Activated naive CD4-positive, alpha-beta T cell treated with anti-CD3 and anti-CD28 coated beads, Interleukin-2, amount 10 ng/mL, durations not matched to agents 7 days and 5 days (primary cell): ENCODE results near the gene CTNNA2.

Experiments
- CTCF ChIA-PET: fragments of 350-600 bp; sonication (Branson Sonifier 250); formaldehyde crosslinking; loops from one replicate; lab custom pipeline; 2021; ENCODE audit warnings: antibody characterized with exemption; lab: Charles Lee
- DNase-seq: peaks from one replicate; pipeline ENCODE4 v3.0.0-alpha.2; 2020
- H3K27ac Mint-ChIP-seq: one replicate; pipeline ENCODE4 v1.8.0; 2021; ENCODE audit warnings: mild to moderate bottlenecking, moderate library complexity, mixed read lengths
- H3K27me3 Mint-ChIP-seq: one replicate; pipeline ENCODE4 v1.8.0; 2021; ENCODE audit warnings: mild to moderate bottlenecking, mixed read lengths
- H3K36me3 Mint-ChIP-seq: one replicate; pipeline ENCODE4 v1.8.0; 2021; ENCODE audit warnings: mixed read lengths
- H3K4me1 Mint-ChIP-seq: one replicate; pipeline ENCODE4 v1.8.0; 2021; ENCODE audit warnings: mixed read lengths
- H3K4me3 Mint-ChIP-seq: one replicate; pipeline ENCODE4 v1.8.0; 2021; ENCODE audit warnings: mild to moderate bottlenecking, moderate library complexity, mixed read lengths
- H3K9me3 Mint-ChIP-seq: one replicate; pipeline ENCODE4 v1.8.0; 2021; ENCODE audit warnings: mixed read lengths

CTNNA2 gene

GRCh38 chr2:80473069-80473468 lies 960.2 kb downstream of the CTNNA2 start:
- H3K4me1 Mint-ChIP-seq, result no peaks in the 10 kb centered on the region
- no peak overlapping the region for H3K4me3 Mint-ChIP-seq
- CTCF ChIA-PET, result no interaction called here
- H3K27ac Mint-ChIP-seq, result no peak overlapping the region
- H3K9me3 Mint-ChIP-seq, result peaks cover 16% of the 10 kb centered on the region
- H3K27me3 Mint-ChIP-seq, result no peaks in the 10 kb centered on the region
- no peaks in the 10 kb centered on the region for H3K36me3 Mint-ChIP-seq
- DNase-seq, result no peak

GRCh38 chr2:80473796-80474195 lies 960.9 kb downstream of the CTNNA2 start:
- CTCF ChIA-PET, result no interaction called here
- Mint-ChIP-seq H3K36me3 (no peaks in the 10 kb centered on the region), H3K9me3 (peaks cover 18% of the 10 kb centered on the region), H3K27me3 (no peaks in the 10 kb centered on the region), H3K27ac (no peak overlapping the region), H3K4me1 (no peaks in the 10 kb centered on the region), H3K4me3 (no peak overlapping the region)
- DNase-seq, result no peak

- Mint-ChIP-seq H3K27ac (no peak overlapping the region), H3K4me1 (no peaks in the 10 kb centered on the region), H3K27me3 (no peaks in the 10 kb centered on the region), H3K36me3 (no peaks in the 10 kb centered on the region), H3K4me3 (no peak overlapping the region), H3K9me3 (peaks cover 13% of the 10 kb centered on the region)
- CTCF ChIA-PET, result no interaction called here
- no peak for DNase-seq
These were observed 963.1 kb downstream of the CTNNA2 start for GRCh38 chr2:80475970-80476369.

GRCh38 chr2:80476535-80477117 lies 963.8 kb downstream of the CTNNA2 start:
- CTCF ChIA-PET, result no interaction called here
- DNase-seq, result no peak
- Mint-ChIP-seq H3K36me3 (no peaks in the 10 kb centered on the region), H3K27me3 (no peaks in the 10 kb centered on the region), H3K4me1 (no peaks in the 10 kb centered on the region), H3K27ac (no peak overlapping the region), H3K4me3 (no peak overlapping the region), H3K9me3 (peaks cover 9% of the 10 kb centered on the region)

- no peak for DNase-seq
- Mint-ChIP-seq H3K27ac (no peak overlapping the region), H3K4me1 (no peaks in the 10 kb centered on the region), H3K4me3 (no peak overlapping the region), H3K27me3 (no peaks in the 10 kb centered on the region), H3K36me3 (no peaks in the 10 kb centered on the region), H3K9me3 (peaks cover 6% of the 10 kb centered on the region)
- CTCF ChIA-PET, result no interaction called here
These were observed 969.4 kb downstream of the CTNNA2 start for GRCh38 chr2:80482276-80482675.

- Mint-ChIP-seq H3K4me1 (no peaks in the 10 kb centered on the region), H3K4me3 (no peak overlapping the region), H3K9me3 (peaks cover 4% of the 10 kb centered on the region), H3K27me3 (no peaks in the 10 kb centered on the region), H3K27ac (no peak overlapping the region), H3K36me3 (no peaks in the 10 kb centered on the region)
- DNase-seq, result no peak
- CTCF ChIA-PET, result interaction anchor here (0.6 kb wide), 1 partner anchor 75 kb away, joined by 4 read pairs; no protein-coding TSS in a partner anchor
These were observed 976.9 kb downstream of the CTNNA2 start for GRCh38 chr2:80489717-80490116.

GRCh38 chr2:80490964-80491363 lies 978.1 kb downstream of the CTNNA2 start:
- H3K9me3 Mint-ChIP-seq, result peaks cover 6% of the 10 kb centered on the region
- no peak overlapping the region for H3K4me3 Mint-ChIP-seq
- H3K27ac Mint-ChIP-seq, result no peak overlapping the region
- H3K4me1 Mint-ChIP-seq, result no peaks in the 10 kb centered on the region
- H3K36me3 Mint-ChIP-seq, result no peaks in the 10 kb centered on the region
- CTCF ChIA-PET, result no interaction called here
- no peak for DNase-seq
- no peaks in the 10 kb centered on the region for H3K27me3 Mint-ChIP-seq

GRCh38 chr2:80496346-80496745 lies 983.5 kb downstream of the CTNNA2 start:
- CTCF ChIA-PET, result no interaction called here

GRCh38 chr2:80496775-80497174 lies 983.9 kb downstream of the CTNNA2 start:
- no peaks in the 10 kb centered on the region for H3K36me3 Mint-ChIP-seq
- H3K9me3 Mint-ChIP-seq, result peaks cover 6% of the 10 kb centered on the region
- H3K4me3 Mint-ChIP-seq, result no peak overlapping the region
- DNase-seq, result no peak
- CTCF ChIA-PET, result no interaction called here
- H3K27ac Mint-ChIP-seq, result no peak overlapping the region
- H3K27me3 Mint-ChIP-seq, result no peaks in the 10 kb centered on the region
- no peaks in the 10 kb centered on the region for H3K4me1 Mint-ChIP-seq

More at GRCh38 chr2:80496346-80496745, 983.5 kb downstream of the CTNNA2 start:
- Mint-ChIP-seq H3K4me1 (no peaks in the 10 kb centered on the region), H3K27me3 (no peaks in the 10 kb centered on the region), H3K36me3 (no peaks in the 10 kb centered on the region), H3K9me3 (peaks cover 6% of the 10 kb centered on the region), H3K27ac (no peak overlapping the region), H3K4me3 (no peak overlapping the region)
- no peak for DNase-seq

- Mint-ChIP-seq H3K27ac (no peak overlapping the region), H3K4me3 (no peak overlapping the region), H3K4me1 (no peaks in the 10 kb centered on the region), H3K27me3 (no peaks in the 10 kb centered on the region), H3K36me3 (no peaks in the 10 kb centered on the region), H3K9me3 (peaks cover 6% of the 10 kb centered on the region)
- CTCF ChIA-PET, result no interaction called here
- DNase-seq, result no peak
These were observed 986.2 kb downstream of the CTNNA2 start for GRCh38 chr2:80499095-80499494.

GRCh38 chr2:80501874-80502624 lies 989.2 kb downstream of the CTNNA2 start:
- no peaks in the 10 kb centered on the region for H3K4me1 Mint-ChIP-seq
- no peak overlapping the region for H3K27ac Mint-ChIP-seq
- H3K36me3 Mint-ChIP-seq, result no peaks in the 10 kb centered on the region
- DNase-seq, result no peak
- H3K4me3 Mint-ChIP-seq, result no peak overlapping the region
- peaks cover 7% of the 10 kb centered on the region for H3K9me3 Mint-ChIP-seq
- no peaks in the 10 kb centered on the region for H3K27me3 Mint-ChIP-seq
- CTCF ChIA-PET, result no interaction called here

- Mint-ChIP-seq H3K4me1 (no peaks in the 10 kb centered on the region), H3K27ac (no peak overlapping the region), H3K4me3 (no peak overlapping the region), H3K27me3 (no peaks in the 10 kb centered on the region), H3K9me3 (peaks cover 11% of the 10 kb centered on the region), H3K36me3 (no peaks in the 10 kb centered on the region)
- CTCF ChIA-PET, result no interaction called here
- no peak for DNase-seq
These were observed 993.7 kb downstream of the CTNNA2 start for GRCh38 chr2:80506563-80506962.

GRCh38 chr2:80510716-80511115 lies 997.9 kb downstream of the CTNNA2 start:
- CTCF ChIA-PET, result no interaction called here
- DNase-seq, result no peak
- H3K4me3 Mint-ChIP-seq, result no peak overlapping the region
- no peak overlapping the region for H3K27ac Mint-ChIP-seq
- H3K4me1 Mint-ChIP-seq, result no peaks in the 10 kb centered on the region
- H3K27me3 Mint-ChIP-seq, result no peaks in the 10 kb centered on the region
- H3K9me3 Mint-ChIP-seq, result peaks cover 11% of the 10 kb centered on the region
- no peaks in the 10 kb centered on the region for H3K36me3 Mint-ChIP-seq

GRCh38 chr2:80515964-80516363 lies 1003.1 kb downstream of the CTNNA2 start:
- Mint-ChIP-seq H3K27ac (no peak overlapping the region), H3K36me3 (no peaks in the 10 kb centered on the region), H3K9me3 (peaks cover 8% of the 10 kb centered on the region), H3K27me3 (no peaks in the 10 kb centered on the region), H3K4me3 (no peak overlapping the region), H3K4me1 (no peaks in the 10 kb centered on the region)
- DNase-seq, result no peak
- CTCF ChIA-PET, result no interaction called here

- CTCF ChIA-PET, result no interaction called here
- no peaks in the 10 kb centered on the region for H3K4me1 Mint-ChIP-seq
- H3K27me3 Mint-ChIP-seq, result no peaks in the 10 kb centered on the region
- H3K27ac Mint-ChIP-seq, result no peak overlapping the region
- H3K36me3 Mint-ChIP-seq, result no peaks in the 10 kb centered on the region
- no peak for DNase-seq
- no peak overlapping the region for H3K4me3 Mint-ChIP-seq
- peaks cover 8% of the 10 kb centered on the region for H3K9me3 Mint-ChIP-seq
These were observed 1004.5 kb downstream of the CTNNA2 start for GRCh38 chr2:80517316-80517715.
